PC-3 (cell line): ENCODE measurements around the gene LPAR1. TPM values are rescaled to one million over a fixed set of nuclear protein-coding genes. Genes with fewer than 3 reads are reported as not detected.

Experiments
- ATAC-seq: fragments of 200-7000 bp; cut with Tn5 transposase; 2 replicates; pipeline ENCODE4 v1.9.1; 2020; ENCODE audit warnings: mild to moderate bottlenecking, moderate library complexity
- BruUV-seq: library from RNA; stranded (reverse); fragments of 400-500 nt; replicated peaks from 2 replicates; lab custom pipeline; 2021; lab: Mats Ljungman, UMichigan
- CTCF ChIA-PET: fragments of 300-600 bp; sonication (Branson Sonifier 250); formaldehyde crosslinking; loops from one replicate; lab custom pipeline; 2022; ENCODE audit warnings: antibody characterized with exemption; lab: Charles Lee
- POLR2A ChIA-PET: fragments of 300-600 bp; sonication (Branson Sonifier 250); formaldehyde crosslinking; loops from one replicate; lab custom pipeline; 2022; ENCODE audit warnings: antibody characterized with exemption; ENCODE audit not compliant: unreplicated experiment; lab: Charles Lee
- DNase-seq: peaks from one replicate; pipeline ENCODE4 v3.0.0-alpha.2; 2015
- H2AFZ ChIP-seq: fragments of 300-600 bp; sonication (generic); 2 replicates; pipeline ENCODE4 v1.6.0; 2016; ENCODE audit warnings: antibody characterized with exemption, low read length
- H3F3A ChIP-seq: fragments of 300-600 bp; sonication (generic); one replicate; pipeline ENCODE4 v1.6.0; 2017; ENCODE audit warnings: antibody characterized with exemption, low read length, control low read depth, mild to moderate bottlenecking; ENCODE audit not compliant: unreplicated experiment
- H3K27ac ChIP-seq: fragments of 300-600 bp; sonication (generic); 2 replicates; pipeline ENCODE4 v1.5.1; 2016; ENCODE audit warnings: mild to moderate bottlenecking, low read length
- H3K27me3 ChIP-seq: fragments of 300-600 bp; sonication (generic); 2 replicates; pipeline ENCODE4 v1.6.1; 2016; ENCODE audit warnings: low read length, mixed read lengths
- H3K36me3 ChIP-seq: fragments of 300-600 bp; sonication (generic); 2 replicates; pipeline ENCODE4 v1.6.1; 2016; ENCODE audit warnings: low read depth, mixed run types, low read length, mixed read lengths
- H3K4me1 ChIP-seq: fragments of 300-600 bp; sonication (generic); 2 replicates; pipeline ENCODE4 v1.5.1; 2016; ENCODE audit warnings: low read length; ENCODE audit not compliant: insufficient read depth
- H3K4me2 ChIP-seq: fragments of 300-600 bp; sonication (generic); 2 replicates; pipeline ENCODE4 v1.6.0; 2016; ENCODE audit warnings: low read length
- H3K4me3 ChIP-seq: fragments of 300-600 bp; sonication (generic); 2 replicates; pipeline ENCODE4 v1.5.1; 2016; ENCODE audit warnings: mild to moderate bottlenecking, low read length, mixed read lengths
- H3K79me2 ChIP-seq: fragments of 300-600 bp; sonication (generic); 2 replicates; pipeline ENCODE4 v1.6.1; 2017; ENCODE audit warnings: low read length, mixed read lengths
- H3K9ac ChIP-seq: fragments of 300-600 bp; sonication (generic); 2 replicates; pipeline ENCODE4 v1.6.0; 2016; ENCODE audit warnings: mild to moderate bottlenecking, low read length
- H3K9me2 ChIP-seq: fragments of 300-600 bp; sonication (generic); replicated peaks from 2 replicates; pipeline ENCODE4 v1.6.1; 2016; ENCODE audit warnings: mixed run types, low read length, mixed read lengths
- H3K9me3 ChIP-seq: fragments of 300-600 bp; sonication (generic); 2 replicates; pipeline ENCODE4 v1.6.1; 2016; ENCODE audit warnings: low read length, mixed read lengths
- H4K20me1 ChIP-seq: fragments of 300-600 bp; sonication (generic); 2 replicates; pipeline ENCODE4 v1.6.1; 2016; ENCODE audit warnings: low read length, mixed read lengths
- EZH2 ChIP-seq: fragments of 300-600 bp; sonication (generic); IDR thresholded peaks from one replicate; pipeline ENCODE4 v1.6.1; 2017; ENCODE audit warnings: antibody characterized with exemption, mild to moderate bottlenecking, low read length; ENCODE audit not compliant: unreplicated experiment
- EZH2phosphoT487 ChIP-seq: fragments of 300-600 bp; sonication (generic); IDR thresholded peaks from 2 replicates; pipeline ENCODE4 v1.6.1; 2018; ENCODE audit warnings: mild to moderate bottlenecking, antibody characterized with exemption, low read length, borderline replicate concordance
- intact Hi-C: fragments of 100-400 bp; cut with micrococcal nuclease; formaldehyde crosslinking; loops from 2 replicates; pipeline ENCODE4 v1.9.0; 2023
- total RNA-seq: library from RNA; depleted of rRNA; stranded (reverse); fragments of >200 nt; gene quantifications from 2 replicates; pipeline ENCODE4 v1.2.3, GENCODE V29; 2014
- TF ChIP-seq, protein P1 (sequence below): fragments of 300-600 bp; sonication (generic); conservative IDR thresholded peaks from 2 replicates; pipeline ENCODE4 v1.5.1; 2017; ENCODE audit warnings: antibody characterized with exemption, low read depth, mild to moderate bottlenecking, low read length

The LPAR1 gene
- total RNA-seq, 1 experiment from 2014 or later = 67.9 TPM

DNA sequence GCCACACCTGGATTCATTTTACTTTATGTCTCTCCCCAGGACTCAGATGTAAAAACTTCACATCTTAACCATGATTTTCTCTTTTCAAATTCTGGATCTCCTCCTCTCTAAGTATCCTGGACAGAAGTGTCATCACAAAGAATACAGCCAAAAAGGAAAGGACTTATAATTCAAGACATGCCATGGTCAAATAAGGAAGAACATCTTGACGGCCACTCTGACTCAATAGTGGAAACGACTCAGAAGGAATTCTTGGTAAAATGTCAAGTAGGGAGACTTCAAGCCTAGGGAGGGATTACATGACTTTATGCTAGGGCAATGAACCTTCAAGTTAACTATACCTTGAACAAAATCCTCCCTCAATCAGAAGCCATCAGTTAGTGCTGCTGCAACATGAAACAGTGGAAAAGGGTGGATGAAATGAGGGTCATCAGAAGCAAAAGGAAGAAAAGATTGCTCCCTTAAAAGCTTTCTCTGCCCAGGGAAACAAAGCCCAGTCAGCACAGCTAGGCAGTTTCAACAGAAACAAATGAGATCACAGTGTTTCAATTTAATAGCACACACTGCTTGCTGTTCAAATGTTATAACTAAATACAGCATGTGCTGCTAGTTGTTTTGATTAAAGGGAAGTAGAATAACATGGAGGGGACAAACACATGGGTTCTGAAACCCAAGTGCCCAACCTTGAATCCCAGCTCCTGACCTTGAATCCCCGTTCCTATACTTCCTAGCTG is 101.4 kb downstream of the LPAR1 start:
- no peaks in the 10 kb centered on the region for H3F3A ChIP-seq
- intact Hi-C loops = no loop called here
- H3K9me3 ChIP-seq = no peaks in the 10 kb centered on the region
- CTCF ChIA-PET = no interaction called here
- H3K4me1 ChIP-seq = peaks cover 52% of the 10 kb centered on the region
- no peak overlapping the region for H3K4me2 ChIP-seq
- H3K36me3 ChIP-seq = peaks cover 78% of the 10 kb centered on the region
- H3K9me2 ChIP-seq = no peaks in the 10 kb centered on the region
- BruUV-seq = no TSS peak
- POLR2A ChIA-PET = no interaction called here
- no peaks in the 10 kb centered on the region for H3K27me3 ChIP-seq
- DNase-seq (peak; percentile 31), ATAC-seq (no peak)
- H3K79me2 ChIP-seq = peaks cover 96% of the 10 kb centered on the region
- peak overlapping the region; percentile 13; the same call in 1 of the 2 replicates for H3K9ac ChIP-seq
- H4K20me1 ChIP-seq = no peaks in the 10 kb centered on the region
- no peak overlapping the region for H2AFZ ChIP-seq
- TF ChIP-seq, protein P1, sequence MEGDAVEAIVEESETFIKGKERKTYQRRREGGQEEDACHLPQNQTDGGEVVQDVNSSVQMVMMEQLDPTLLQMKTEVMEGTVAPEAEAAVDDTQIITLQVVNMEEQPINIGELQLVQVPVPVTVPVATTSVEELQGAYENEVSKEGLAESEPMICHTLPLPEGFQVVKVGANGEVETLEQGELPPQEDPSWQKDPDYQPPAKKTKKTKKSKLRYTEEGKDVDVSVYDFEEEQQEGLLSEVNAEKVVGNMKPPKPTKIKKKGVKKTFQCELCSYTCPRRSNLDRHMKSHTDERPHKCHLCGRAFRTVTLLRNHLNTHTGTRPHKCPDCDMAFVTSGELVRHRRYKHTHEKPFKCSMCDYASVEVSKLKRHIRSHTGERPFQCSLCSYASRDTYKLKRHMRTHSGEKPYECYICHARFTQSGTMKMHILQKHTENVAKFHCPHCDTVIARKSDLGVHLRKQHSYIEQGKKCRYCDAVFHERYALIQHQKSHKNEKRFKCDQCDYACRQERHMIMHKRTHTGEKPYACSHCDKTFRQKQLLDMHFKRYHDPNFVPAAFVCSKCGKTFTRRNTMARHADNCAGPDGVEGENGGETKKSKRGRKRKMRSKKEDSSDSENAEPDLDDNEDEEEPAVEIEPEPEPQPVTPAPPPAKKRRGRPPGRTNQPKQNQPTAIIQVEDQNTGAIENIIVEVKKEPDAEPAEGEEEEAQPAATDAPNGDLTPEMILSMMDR = no peak
- TF ChIP-seq EZH2 (no peak), EZH2phosphoT487 (no peak)
- no peak overlapping the region for H3K4me3 ChIP-seq
- peak overlapping the region; percentile 100 for H3K27ac ChIP-seq

DNA sequence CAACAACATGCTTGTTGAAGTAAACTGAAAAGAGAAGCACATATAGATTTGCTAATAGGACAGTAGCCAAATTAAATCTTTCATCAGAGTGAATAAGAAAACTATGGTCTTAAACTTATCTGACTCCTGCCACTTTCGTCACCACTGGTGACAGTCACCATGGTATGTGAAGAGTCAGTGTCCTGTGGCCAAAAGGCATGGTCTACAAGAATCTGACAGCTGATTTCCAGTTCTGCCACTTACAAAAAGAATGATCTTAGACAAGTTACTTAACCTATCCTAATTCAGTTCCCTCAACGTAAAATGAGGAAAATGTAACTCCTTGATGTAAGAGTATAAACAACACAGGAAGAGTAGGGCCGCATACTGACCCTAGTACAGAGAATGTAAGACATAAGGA is 102.0 kb downstream of the LPAR1 start:
- no peaks in the 10 kb centered on the region for H3F3A ChIP-seq
- BruUV-seq = no TSS peak
- peaks cover 93% of the 10 kb centered on the region for H3K79me2 ChIP-seq
- H3K4me1 ChIP-seq = peaks cover 46% of the 10 kb centered on the region
- no peak overlapping the region for H3K4me2 ChIP-seq
- DNase-seq (no peak), ATAC-seq (no peak)
- H4K20me1 ChIP-seq = no peaks in the 10 kb centered on the region
- no peak overlapping the region for H3K4me3 ChIP-seq
- no peaks in the 10 kb centered on the region for H3K27me3 ChIP-seq
- no peaks in the 10 kb centered on the region for H3K9me3 ChIP-seq
- peak overlapping the region; percentile 13; the same call in 1 of the 2 replicates for H3K9ac ChIP-seq
- CTCF ChIA-PET = no interaction called here
- H3K27ac ChIP-seq = peak overlapping the region; percentile 100
- H3K9me2 ChIP-seq = no peaks in the 10 kb centered on the region
- H2AFZ ChIP-seq = no peak overlapping the region
- POLR2A ChIA-PET = no interaction called here
- TF ChIP-seq, protein P1 = no peak
- TF ChIP-seq EZH2 (no peak), EZH2phosphoT487 (no peak)
- intact Hi-C loops = no loop called here
- peaks cover 73% of the 10 kb centered on the region for H3K36me3 ChIP-seq

DNA sequence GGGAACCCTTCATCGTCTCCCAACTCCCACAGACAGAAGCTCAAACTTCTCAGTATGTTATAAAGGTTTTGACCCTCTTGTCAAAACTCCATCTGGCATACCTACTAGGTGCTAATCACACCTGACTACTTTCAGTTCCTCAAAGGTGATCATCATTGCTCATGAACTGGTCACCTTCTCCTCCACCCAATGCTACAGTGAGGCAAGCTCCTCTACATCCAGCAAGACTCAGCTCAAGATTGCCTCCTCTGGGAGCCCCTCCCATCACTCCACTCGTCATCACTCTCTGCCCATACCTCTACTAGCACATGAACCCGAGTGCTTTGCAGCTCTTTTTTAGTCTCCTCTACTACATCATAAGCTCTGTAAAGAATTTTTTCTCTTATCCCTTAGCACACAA is 102.4 kb downstream of the LPAR1 start:
- no peaks in the 10 kb centered on the region for H3F3A ChIP-seq
- H3K4me3 ChIP-seq = no peak overlapping the region
- CTCF ChIA-PET = no interaction called here
- DNase-seq (no peak), ATAC-seq (no peak)
- no peaks in the 10 kb centered on the region for H3K9me2 ChIP-seq
- no peak overlapping the region for H3K9ac ChIP-seq
- BruUV-seq = no TSS peak
- TF ChIP-seq, protein P1 = no peak
- peaks cover 73% of the 10 kb centered on the region for H3K36me3 ChIP-seq
- H4K20me1 ChIP-seq = no peaks in the 10 kb centered on the region
- no peak overlapping the region for H3K4me2 ChIP-seq
- intact Hi-C loops = no loop called here
- no peaks in the 10 kb centered on the region for H3K9me3 ChIP-seq
- POLR2A ChIA-PET = no interaction called here
- H3K4me1 ChIP-seq = peaks cover 42% of the 10 kb centered on the region
- peaks cover 93% of the 10 kb centered on the region for H3K79me2 ChIP-seq
- H2AFZ ChIP-seq = no peak overlapping the region
- peak overlapping the region; percentile 100 for H3K27ac ChIP-seq
- H3K27me3 ChIP-seq = no peaks in the 10 kb centered on the region
